ENCODE results near the gene RAX2.

The RAX2 gene

DNA sequence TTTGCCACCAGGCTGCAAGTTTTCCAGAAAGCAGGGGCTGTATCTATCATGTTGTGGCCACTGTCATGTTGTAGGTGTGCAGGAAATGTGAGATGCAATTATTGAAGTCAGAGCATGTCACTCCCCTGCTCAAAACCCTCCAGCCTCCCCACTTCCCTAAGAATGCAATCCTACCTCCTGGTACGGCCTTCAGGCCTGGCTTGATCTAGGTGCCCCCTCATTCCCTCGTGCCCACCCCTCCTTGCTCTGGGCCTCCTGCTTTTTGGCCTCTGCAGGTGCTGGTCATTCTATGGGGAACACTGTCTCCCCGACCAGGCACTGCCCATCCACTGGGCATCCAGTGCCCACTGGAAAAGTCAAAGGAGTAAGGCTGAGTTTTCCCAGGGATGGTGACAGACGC, 42.6 kb upstream of the RAX2 start:
- Histone ChIP-seq H3K79me1 (replicated peaks; ENCODE audit: low read length, poor library complexity, severe bottlenecking) (no peaks in the 10 kb centered on the region), H3K18ac (ENCODE audit: low read depth in 1 of 2, low read length in 2 of 2) (no peak overlapping the region), H3K14ac (ENCODE audit: low read length in 2 of 2) (no peak overlapping the region), H3K4me2 (ENCODE audit: low read length, poor library complexity, severe bottlenecking) (no peak overlapping the region), H2AK5ac (ENCODE audit: low read length, severe bottlenecking) (no peak overlapping the region), H2BK5ac (ENCODE audit: low read depth, low read length, poor library complexity, severe bottlenecking) (no peak overlapping the region), H3K9me3 (ENCODE audit: control insufficient read depth, low read length) (no peaks in the 10 kb centered on the region), H3K4me3 (ENCODE audit: insufficient read depth in 1 of 2, low read depth in 1 of 2, low read length in 2 of 2) (no peak overlapping the region), H3K23ac (ENCODE audit: low read length in 2 of 2) (no peak overlapping the region), H3K4ac (ENCODE audit: low read depth in 1 of 2, low read length in 2 of 2) (no peak overlapping the region), H2AFZ (ENCODE audit: low read depth, low read length) (no peak overlapping the region), H4K8ac (ENCODE audit: low read length) (no peak overlapping the region), H4K91ac (ENCODE audit: low read length) (no peak overlapping the region), H3K9ac (ENCODE audit: low read length) (no peak overlapping the region), H3K4me1 (ENCODE audit: control insufficient read depth, insufficient read depth, low read depth, low read length) (no peaks in the 10 kb centered on the region), H2BK120ac (ENCODE audit: low read depth, low read length) (no peak overlapping the region), H3K27me3 (ENCODE audit: control insufficient read depth in 1 of 2, insufficient read depth in 1 of 2, low read length in 2 of 2) (peaks cover 5 to 43% of the 10 kb centered on the region in 2 experiments), H3K27ac (ENCODE audit: low read length, poor library complexity, severe bottlenecking) (no peak overlapping the region), H2BK12ac (ENCODE audit: low read length in 2 of 2) (no peak overlapping the region), H3K36me3 (ENCODE audit: control insufficient read depth in 1 of 2, insufficient read depth in 2 of 2, low read depth in 1 of 2, low read length in 2 of 2) (no peaks in the 10 kb centered on the region), H2BK15ac (ENCODE audit: low read depth, poor library complexity, severe bottlenecking) (no peak overlapping the region)
- WGBS, result 81% methylated on average over 4 of the region's 4 CpGs
- no peak for DNase-seq

DNA sequence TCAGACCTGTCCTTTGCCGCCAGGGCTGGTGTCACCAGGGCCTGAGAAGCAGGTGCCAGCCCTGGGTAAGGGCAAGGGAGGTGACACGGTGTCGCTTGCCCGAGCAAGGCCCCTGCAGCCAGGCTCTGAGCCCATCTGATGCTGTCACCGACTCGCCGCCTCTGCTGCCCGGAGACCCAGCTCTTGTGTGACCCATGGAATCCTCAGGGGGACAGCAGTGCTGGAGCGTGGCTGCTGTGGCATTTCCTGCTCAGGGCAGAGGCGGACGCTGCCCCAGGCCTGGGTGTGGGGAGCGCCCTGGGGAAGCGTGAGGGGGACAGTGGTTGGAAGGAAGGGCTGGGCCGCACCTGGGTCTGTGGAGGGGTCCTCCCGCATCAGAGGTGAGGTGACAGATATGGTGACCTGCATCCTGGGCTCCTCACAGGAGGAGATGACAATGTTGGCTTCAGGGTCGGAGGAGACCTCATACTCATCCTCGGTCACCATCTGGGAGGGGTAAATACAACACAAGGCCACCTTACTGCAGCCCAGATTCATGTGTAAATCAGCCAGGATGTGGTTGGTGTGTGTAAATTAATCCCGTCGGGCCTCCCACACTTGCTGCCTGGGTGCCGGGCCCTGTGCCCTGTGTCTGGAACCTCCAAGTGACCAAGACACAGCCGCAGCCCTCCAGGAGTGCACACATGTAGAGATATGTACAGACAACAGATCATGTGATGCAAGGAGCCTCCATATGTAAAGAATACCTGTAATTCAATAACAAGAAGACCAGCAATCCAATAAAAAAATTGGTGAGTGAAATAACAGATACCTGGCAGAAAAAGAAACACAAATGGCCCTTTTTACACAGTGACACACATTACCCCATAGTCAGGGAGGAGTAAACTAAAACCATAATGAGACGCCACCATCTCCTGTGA, 41.7 kb upstream of the RAX2 start:
- Histone ChIP-seq H2BK5ac (ENCODE audit: low read depth, low read length, poor library complexity, severe bottlenecking) (no peak overlapping the region), H2BK15ac (ENCODE audit: low read depth, poor library complexity, severe bottlenecking) (no peak overlapping the region), H3K4me1 (ENCODE audit: control insufficient read depth, insufficient read depth, low read depth, low read length) (no peaks in the 10 kb centered on the region), H3K4ac (ENCODE audit: low read depth in 1 of 2, low read length in 2 of 2) (no peak overlapping the region), H3K27me3 (ENCODE audit: control insufficient read depth in 1 of 2, insufficient read depth in 1 of 2, low read length in 2 of 2) (peaks cover 3 to 43% of the 10 kb centered on the region in 2 experiments), H4K8ac (ENCODE audit: low read length) (no peak overlapping the region), H2AFZ (ENCODE audit: low read depth, low read length) (no peak overlapping the region), H2BK120ac (ENCODE audit: low read depth, low read length) (no peak overlapping the region), H3K36me3 (ENCODE audit: control insufficient read depth in 1 of 2, insufficient read depth in 2 of 2, low read depth in 1 of 2, low read length in 2 of 2) (no peaks in the 10 kb centered on the region), H3K23ac (ENCODE audit: low read length in 2 of 2) (no peak overlapping the region), H3K14ac (ENCODE audit: low read length in 2 of 2) (no peak overlapping the region), H4K91ac (ENCODE audit: low read length) (no peak overlapping the region), H3K4me3 (ENCODE audit: insufficient read depth in 1 of 2, low read depth in 1 of 2, low read length in 2 of 2) (no peak overlapping the region), H3K9ac (ENCODE audit: low read length) (no peak overlapping the region), H3K79me1 (replicated peaks; ENCODE audit: low read length, poor library complexity, severe bottlenecking) (no peaks in the 10 kb centered on the region), H3K27ac (ENCODE audit: low read length, poor library complexity, severe bottlenecking) (no peak overlapping the region), H3K9me3 (ENCODE audit: control insufficient read depth, low read length) (no peaks in the 10 kb centered on the region), H2AK5ac (ENCODE audit: low read length, severe bottlenecking) (no peak overlapping the region), H3K4me2 (ENCODE audit: low read length, poor library complexity, severe bottlenecking) (no peak overlapping the region), H3K18ac (ENCODE audit: low read depth in 1 of 2, low read length in 2 of 2) (no peak overlapping the region), H2BK12ac (ENCODE audit: low read length in 2 of 2) (no peak overlapping the region)
- WGBS, result 84% methylated on average over 20 of the region's 22 CpGs
- no peak for DNase-seq

DNA sequence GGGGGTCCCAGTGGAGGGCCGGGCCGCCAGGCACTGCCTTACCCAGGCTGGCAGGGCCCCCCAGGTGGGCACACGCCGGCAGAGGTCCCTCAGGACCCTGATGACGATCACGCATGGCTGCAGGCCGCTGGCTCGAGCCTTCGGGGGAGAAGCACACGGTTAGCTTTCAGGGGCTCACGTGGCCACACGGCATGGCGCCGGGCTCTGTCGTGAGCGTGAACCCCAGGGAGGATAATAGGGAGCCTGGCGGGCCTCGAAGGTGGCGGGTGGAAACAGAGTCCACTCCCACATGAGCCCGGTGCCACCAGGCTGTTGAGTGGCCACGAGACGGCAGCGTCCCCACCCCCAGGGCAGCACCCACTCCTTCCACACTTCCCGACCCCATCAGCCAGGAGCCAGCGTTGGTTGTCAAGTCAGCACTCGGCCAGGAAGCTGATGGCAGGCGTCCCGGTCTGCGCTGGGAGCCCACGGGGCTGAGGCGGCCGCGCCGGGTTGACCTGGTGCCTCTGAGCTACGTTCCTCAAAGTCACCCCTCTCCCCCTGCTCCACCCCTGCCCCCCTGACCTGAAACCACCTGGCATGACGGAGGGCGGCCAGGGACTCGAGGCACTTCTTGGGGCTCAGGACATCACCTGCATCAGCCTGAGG, 38.8 kb upstream of the RAX2 start:
- no peak overlapping the region for H3K4me2 ChIP-seq (ENCODE audit: low read length, poor library complexity, severe bottlenecking)
- H3K4ac ChIP-seq (ENCODE audit: low read depth in 1 of 2, low read length in 2 of 2), result no peak overlapping the region
- H2AFZ ChIP-seq (ENCODE audit: low read depth, low read length), result no peak overlapping the region
- H2BK5ac ChIP-seq (ENCODE audit: low read depth, low read length, poor library complexity, severe bottlenecking), result no peak overlapping the region
- H4K91ac ChIP-seq (ENCODE audit: low read length), result no peak overlapping the region
- no peak overlapping the region for H4K8ac ChIP-seq (ENCODE audit: low read length)
- H3K27me3 ChIP-seq (ENCODE audit: control insufficient read depth in 1 of 2, insufficient read depth in 1 of 2, low read length in 2 of 2), result peaks cover 0 to 29% of the 10 kb centered on the region in 2 experiments
- H2BK12ac ChIP-seq (ENCODE audit: low read length in 2 of 2), result no peak overlapping the region
- no peak overlapping the region for H3K23ac ChIP-seq (ENCODE audit: low read length in 2 of 2)
- H3K9ac ChIP-seq (ENCODE audit: low read length), result no peak overlapping the region
- no peak overlapping the region for H3K4me3 ChIP-seq (ENCODE audit: insufficient read depth in 1 of 2, low read depth in 1 of 2, low read length in 2 of 2)
- H3K79me1 ChIP-seq (replicated peaks; ENCODE audit: low read length, poor library complexity, severe bottlenecking), result no peaks in the 10 kb centered on the region
- H3K27ac ChIP-seq (ENCODE audit: low read length, poor library complexity, severe bottlenecking), result no peak overlapping the region
- no peaks in the 10 kb centered on the region for H3K9me3 ChIP-seq (ENCODE audit: control insufficient read depth, low read length)
- WGBS, result 90% methylated on average over 35 of the region's 38 CpGs
- H2AK5ac ChIP-seq (ENCODE audit: low read length, severe bottlenecking), result no peak overlapping the region
- H3K36me3 ChIP-seq (ENCODE audit: control insufficient read depth in 1 of 2, insufficient read depth in 2 of 2, low read depth in 1 of 2, low read length in 2 of 2), result peaks cover 0 to 4% of the 10 kb centered on the region in 2 experiments
- H2BK120ac ChIP-seq (ENCODE audit: low read depth, low read length), result no peak overlapping the region
- H3K4me1 ChIP-seq (ENCODE audit: control insufficient read depth, insufficient read depth, low read depth, low read length), result peaks cover 4% of the 10 kb centered on the region
- H3K18ac ChIP-seq (ENCODE audit: low read depth in 1 of 2, low read length in 2 of 2), result no peak overlapping the region
- H2BK15ac ChIP-seq (ENCODE audit: low read depth, poor library complexity, severe bottlenecking), result no peak overlapping the region
- no peak for DNase-seq
- no peak overlapping the region for H3K14ac ChIP-seq (ENCODE audit: low read length in 2 of 2)

All from mesenchymal stem cell (in vitro differentiated cells and primary cell).